GM12878 (cell line): ENCODE results near the gene HOXC12. TPM values are rescaled to one million over a fixed set of nuclear protein-coding genes. Genes with fewer than 3 reads are reported as not detected.

Experiments
- ATAC-seq: fragments of 200-7000 bp; cut with Tn5 transposase; 3 replicates; pipeline ENCODE4 v1.9.1; 2020; ENCODE audit warnings: mild to moderate bottlenecking, moderate library complexity
- BruUV-seq: library from RNA; stranded (reverse); fragments of 400-500 nt; replicated peaks from 2 replicates; lab custom pipeline; 2021; lab: Mats Ljungman, UMichigan
- CTCF ChIA-PET: fragments of 300-600 bp; sonication (Branson Sonifier 250); formaldehyde crosslinking; extraction: SDS; loops from one replicate; lab custom pipeline; 2021; ENCODE audit warnings: inconsistent platforms; lab: Yijun Ruan, JAX
- POLR2A ChIA-PET: fragments of 350-600 bp; formaldehyde crosslinking; extraction: SDS; loops from one replicate; lab custom pipeline; 2021; ENCODE audit warnings: inconsistent platforms; lab: Charles Lee
- RAD21 ChIA-PET: fragments of 300-600 bp; sonication (Branson Sonifier 250); formaldehyde crosslinking; loops from one replicate; lab custom pipeline; 2023; ENCODE audit warnings: antibody characterized with exemption; ENCODE audit not compliant: unreplicated experiment; lab: Charles Lee
- SMC1A ChIA-PET: fragments of 300-600 bp; sonication (Branson Sonifier 250); formaldehyde crosslinking; loops from one replicate; lab custom pipeline; 2023; ENCODE audit not compliant: unreplicated experiment, uncharacterized antibody; lab: Charles Lee
- DNase-seq: peaks from one replicate; pipeline ENCODE4 v3.0.0-alpha.2; 2011; ENCODE audit warnings: low read depth, low spot score
- FAIRE-seq: peaks from 3 replicates; lab custom pipeline; 2011; peaks lifted over from hg19 to GRCh38; lab: Jason Lieb, UNC
- H2AFZ ChIP-seq: 2 replicates; pipeline ENCODE4 v1.6.0; 2011; ENCODE audit warnings: low read depth, low read length, control low read depth; ENCODE audit not compliant: control insufficient read depth
- H3K27ac ChIP-seq: 2 replicates; pipeline ENCODE4 v1.5.1; 2011; ENCODE audit warnings: control low read depth; ENCODE audit not compliant: control insufficient read depth, insufficient read depth
- H3K27me3 ChIP-seq, 2 experiments: replicated peaks in 1 of 2; 2 replicates each; pipeline versions ENCODE4 v1.6.0 to v1.6.1; 2011; ENCODE audit warnings: low read length in 1 of 2; ENCODE audit not compliant: control insufficient read depth in 2 of 2, insufficient read depth in 2 of 2
- H3K36me3 ChIP-seq, 2 experiments: 2 replicates each; pipeline ENCODE4 v1.5.1; 2011; ENCODE audit warnings: low read length in 1 of 2; ENCODE audit not compliant: control insufficient read depth in 2 of 2, insufficient read depth in 2 of 2
- H3K4me1 ChIP-seq: 2 replicates; pipeline ENCODE4 v1.6.1; 2011; ENCODE audit warnings: mild to moderate bottlenecking, low read length, moderate library complexity, mixed read lengths; ENCODE audit not compliant: control insufficient read depth, insufficient read depth
- H3K4me2 ChIP-seq: 2 replicates; pipeline ENCODE4 v1.6.0; 2011; ENCODE audit warnings: control low read depth; ENCODE audit not compliant: control insufficient read depth, insufficient read depth
- H3K4me3 ChIP-seq: fragments of 200-600 bp; sonication (generic); 2 replicates; pipeline ENCODE4 v1.5.1; 2016
- H3K79me2 ChIP-seq: 2 replicates; pipeline ENCODE4 v1.6.0; 2011; ENCODE audit warnings: low read length; ENCODE audit not compliant: control insufficient read depth, insufficient read depth
- H3K9ac ChIP-seq: 2 replicates; pipeline ENCODE4 v1.8.0; 2011; ENCODE audit warnings: low read length, control low read depth, mixed read lengths; ENCODE audit not compliant: control insufficient read depth, insufficient read depth
- H3K9me3 ChIP-seq: replicated peaks from 3 replicates; pipeline ENCODE4 v1.5.1; 2011; ENCODE audit warnings: mild to moderate bottlenecking, low read length; ENCODE audit not compliant: control insufficient read depth, insufficient read depth
- H4K20me1 ChIP-seq: 2 replicates; pipeline ENCODE4 v1.6.0; 2011; ENCODE audit not compliant: control insufficient read depth, insufficient read depth
- DPF2 ChIP-seq: fragments of 450-650 bp; IDR thresholded peaks from 2 replicates; pipeline ENCODE4 v1.6.1; 2017; ENCODE audit warnings: mild to moderate bottlenecking
- ESRRA ChIP-seq: IDR thresholded peaks from 2 replicates; pipeline ENCODE4 v1.6.1; 2012; ENCODE audit warnings: mild to moderate bottlenecking, low read length, improper control_type of control experiment
- FOS ChIP-seq: IDR thresholded peaks from 3 replicates; pipeline ENCODE4 v1.6.1; 2011; ENCODE audit warnings: borderline replicate concordance; ENCODE audit not compliant: insufficient read length; ENCODE audit errors: extremely low read depth
- MYB ChIP-seq: fragments of 150-350 bp; IDR thresholded peaks from 2 replicates; pipeline ENCODE4 v1.6.1; 2014; ENCODE audit warnings: mild to moderate bottlenecking, low read depth, low read length, borderline replicate concordance
- NR2C2 ChIP-seq: IDR thresholded peaks from 2 replicates; pipeline ENCODE4 v1.6.1; 2011; ENCODE audit warnings: borderline replicate concordance, low read depth; ENCODE audit not compliant: control insufficient read depth, insufficient read length
- NR2F1 ChIP-seq: fragments of 450-650 bp; conservative IDR thresholded peaks from 2 replicates; pipeline ENCODE4 v1.6.1; 2017; ENCODE audit warnings: mild to moderate bottlenecking
- RBBP5 ChIP-seq: fragments of 200-600 bp; sonication (generic); conservative IDR thresholded peaks from 2 replicates; pipeline ENCODE4 v1.6.1; 2016
- SRF ChIP-seq, 2 experiments: IDR thresholded peaks; 2 replicates each; pipeline ENCODE4 v1.6.1; 2011; ENCODE audit warnings: low read depth in 2 of 2, low read length in 2 of 2, mild to moderate bottlenecking in 1 of 2, moderate library complexity in 1 of 2
- WGBS: methylation state at CpG from one replicate; pipeline ENCODE4 v1.1.6; 2016; ENCODE audit warnings: low lambda C conversion rate; ENCODE audit not compliant: insufficient replicate concordance, insufficient coverage; ENCODE audit errors: missing lambda C conversion rate; 5-methylcytosine and 5-hydroxymethylcytosine counted together
- in situ Hi-C: fragments of 300-500 bp; cut with MboI; formaldehyde crosslinking; loops from 9 replicates; pipeline ENCODE4 v1.14.3; 2018; ENCODE audit warnings: mixed read lengths
- intact Hi-C: fragments of 100-400 bp; cut with micrococcal nuclease; formaldehyde crosslinking; loops from one replicate; pipeline ENCODE4 v1.14.2; 2022; ENCODE audit not compliant: unreplicated experiment
- polyA plus RNA-seq, 11 experiments: library from polyadenylated mRNA; depleted of rRNA in 4 of 11; unstranded in 6 of 11; stranded (reverse) in 5 of 11; fragments of >200 nt; fragmentation: Nextera tagmentation in 4 of 11; fragmentation: Illumina TruSeq in 1 of 11; extraction: Ambion mirVana in 4 of 11; extraction: Trizol in 1 of 11; gene quantifications; 1 replicate in 1 of 11; 2 replicates in 10 of 11; pipeline versions ENCODE4 v1.2.1 to v1.2.3, GENCODE V29; 2011 to 2016; ENCODE audit warnings: inconsistent platforms in 2 of 11, missing spikeins in 2 of 11, low read depth in 1 of 11
- total RNA-seq, 4 experiments: library from RNA; depleted of rRNA in 3 of 4; stranded (reverse); fragments of >200 nt in 3 of 4; fragmentation: Illumina TruSeq in 1 of 4; extraction: Trizol in 1 of 4; gene quantifications; 2 replicates each; pipeline versions ENCODE4 v1.2.1 to v1.2.3, GENCODE V29; 2013 to 2021
- TF ChIP-seq, protein P1 (sequence below): IDR thresholded peaks from 2 replicates; pipeline ENCODE4 v1.6.1; 2012; ENCODE audit warnings: low read length, inconsistent platforms
- TF ChIP-seq, protein P2 (sequence below): fragments of 450-650 bp; formaldehyde crosslinking; IDR thresholded peaks from 2 replicates; pipeline ENCODE4 v1.5.0; 2022; ENCODE audit warnings: mild to moderate bottlenecking, missing genetic modification characterization
- TF ChIP-seq, protein P3 (sequence below): fragments of 450-650 bp; IDR thresholded peaks from 2 replicates; pipeline ENCODE4 v1.6.1; 2017; ENCODE audit warnings: borderline replicate concordance
- TF ChIP-seq, protein P4 (sequence below): IDR thresholded peaks from 2 replicates; pipeline ENCODE4 v1.6.1; 2012; ENCODE audit warnings: low read depth, low read length, improper control_type of control experiment
- TF ChIP-seq, protein P5 (sequence below): fragments of 450-650 bp; IDR thresholded peaks from 2 replicates; pipeline ENCODE4 v1.6.1; 2016; ENCODE audit warnings: mild to moderate bottlenecking

Gene HOXC12
- total and polyA plus RNA-seq, 10 of the 15 experiments (the other 5 are each of a cell fraction or from before 2014, with no cell fraction given) = not detected

DNA sequence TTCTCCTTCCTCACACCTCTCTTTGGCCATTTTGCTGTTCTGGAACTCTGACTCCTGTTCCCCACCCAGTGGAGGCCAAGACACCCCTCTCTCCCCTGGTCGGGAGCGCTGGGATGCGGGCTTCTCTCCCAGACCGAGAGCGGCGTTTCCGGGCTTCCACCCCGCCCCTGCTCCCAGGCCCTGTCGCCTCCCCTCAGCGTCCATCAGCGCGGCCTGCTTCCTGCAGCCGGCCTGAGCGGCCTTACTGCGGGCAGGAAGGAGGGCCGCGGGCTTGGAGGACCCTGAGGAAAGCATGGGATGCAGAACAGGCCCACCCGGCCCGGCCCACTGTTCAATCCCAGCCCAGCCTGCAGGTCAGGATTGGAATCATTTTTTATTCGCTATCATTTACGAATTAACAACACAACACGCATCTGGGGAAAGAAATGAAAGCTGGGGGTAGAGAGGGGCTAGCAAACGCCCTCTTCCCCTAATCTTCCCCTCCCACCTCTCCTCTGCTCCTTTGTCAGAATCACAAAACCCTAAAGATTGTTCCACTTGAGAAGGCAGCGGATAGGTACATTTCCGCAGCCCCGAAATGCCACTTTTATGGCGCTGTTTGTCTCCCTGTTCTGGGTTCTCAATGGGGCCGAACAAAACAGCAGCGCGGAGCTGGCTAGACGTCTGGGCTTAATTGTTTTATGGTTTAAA, 50.3 kb downstream of the HOXC12 start:
- H3K36me3 ChIP-seq = no peaks in the 10 kb centered on the region
- no peak overlapping the region for H3K27ac ChIP-seq
- WGBS = 32% methylated on average over 30 of the region's 31 CpGs
- DNase-seq (no peak), FAIRE-seq (no peak), ATAC-seq (no peak)
- H3K27me3 ChIP-seq = peaks cover 31 to 37% of the 10 kb centered on the region in 2 experiments
- H3K4me2 ChIP-seq = no peak overlapping the region
- H3K4me3 ChIP-seq = no peak overlapping the region
- no peaks in the 10 kb centered on the region for H4K20me1 ChIP-seq
- ChIA-PET POLR2A (interaction anchor here (0.6 to 2.4 kb wide), 3 partner anchors 12 to 284 kb away, joined by 3 to 9 read pairs (median 9); no protein-coding TSS in a partner anchor), RAD21 (interaction anchor here (0.5 to 4.5 kb wide), 10 partner anchors 13 to 210 kb away, joined by 3 to 38 read pairs (median 12); partner anchors contain the start of genes HOXC10, HOXC5, HOXC6 and SMUG1), SMC1A (interaction anchor here (0.9 to 3.4 kb wide), 9 partner anchors 18 to 203 kb away, joined by 4 to 37 read pairs (median 8); partner anchors contain the start of genes HOXC5 and SMUG1), CTCF (interaction anchor here (0.9 to 6.1 kb wide), 13 partner anchors 12 to 202 kb away, joined by 3 to 105 read pairs (median 13); partner anchors contain the start of genes HOXC10, HOXC5 and SMUG1)
- H3K9me3 ChIP-seq = no peaks in the 10 kb centered on the region
- peaks cover 6% of the 10 kb centered on the region for H3K4me1 ChIP-seq
- BruUV-seq = no TSS peak
- H2AFZ ChIP-seq = no peak overlapping the region
- intact Hi-C loops = loop anchor here (10.0 kb wide), 1 partner anchor 370 kb away; no protein-coding TSS in a partner anchor
- in situ Hi-C loops = no loop called here
- no peak overlapping the region for H3K9ac ChIP-seq
- no peaks in the 10 kb centered on the region for H3K79me2 ChIP-seq
- TF ChIP-seq, protein P1, sequence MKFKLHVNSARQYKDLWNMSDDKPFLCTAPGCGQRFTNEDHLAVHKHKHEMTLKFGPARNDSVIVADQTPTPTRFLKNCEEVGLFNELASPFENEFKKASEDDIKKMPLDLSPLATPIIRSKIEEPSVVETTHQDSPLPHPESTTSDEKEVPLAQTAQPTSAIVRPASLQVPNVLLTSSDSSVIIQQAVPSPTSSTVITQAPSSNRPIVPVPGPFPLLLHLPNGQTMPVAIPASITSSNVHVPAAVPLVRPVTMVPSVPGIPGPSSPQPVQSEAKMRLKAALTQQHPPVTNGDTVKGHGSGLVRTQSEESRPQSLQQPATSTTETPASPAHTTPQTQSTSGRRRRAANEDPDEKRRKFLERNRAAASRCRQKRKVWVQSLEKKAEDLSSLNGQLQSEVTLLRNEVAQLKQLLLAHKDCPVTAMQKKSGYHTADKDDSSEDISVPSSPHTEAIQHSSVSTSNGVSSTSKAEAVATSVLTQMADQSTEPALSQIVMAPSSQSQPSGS = no peak
- no peak for TF ChIP-seq RBBP5
- no peak for TF ChIP-seq DPF2
- TF ChIP-seq FOS = no peak
- TF ChIP-seq SRF (IDR thresholded peaks at IDR 0.05; ENCODE audit: low read depth in 2 of 2, low read length in 2 of 2) = no peak
- TF ChIP-seq NR2C2 = no peak
- no peak for TF ChIP-seq ESRRA
- TF ChIP-seq, protein P2, sequence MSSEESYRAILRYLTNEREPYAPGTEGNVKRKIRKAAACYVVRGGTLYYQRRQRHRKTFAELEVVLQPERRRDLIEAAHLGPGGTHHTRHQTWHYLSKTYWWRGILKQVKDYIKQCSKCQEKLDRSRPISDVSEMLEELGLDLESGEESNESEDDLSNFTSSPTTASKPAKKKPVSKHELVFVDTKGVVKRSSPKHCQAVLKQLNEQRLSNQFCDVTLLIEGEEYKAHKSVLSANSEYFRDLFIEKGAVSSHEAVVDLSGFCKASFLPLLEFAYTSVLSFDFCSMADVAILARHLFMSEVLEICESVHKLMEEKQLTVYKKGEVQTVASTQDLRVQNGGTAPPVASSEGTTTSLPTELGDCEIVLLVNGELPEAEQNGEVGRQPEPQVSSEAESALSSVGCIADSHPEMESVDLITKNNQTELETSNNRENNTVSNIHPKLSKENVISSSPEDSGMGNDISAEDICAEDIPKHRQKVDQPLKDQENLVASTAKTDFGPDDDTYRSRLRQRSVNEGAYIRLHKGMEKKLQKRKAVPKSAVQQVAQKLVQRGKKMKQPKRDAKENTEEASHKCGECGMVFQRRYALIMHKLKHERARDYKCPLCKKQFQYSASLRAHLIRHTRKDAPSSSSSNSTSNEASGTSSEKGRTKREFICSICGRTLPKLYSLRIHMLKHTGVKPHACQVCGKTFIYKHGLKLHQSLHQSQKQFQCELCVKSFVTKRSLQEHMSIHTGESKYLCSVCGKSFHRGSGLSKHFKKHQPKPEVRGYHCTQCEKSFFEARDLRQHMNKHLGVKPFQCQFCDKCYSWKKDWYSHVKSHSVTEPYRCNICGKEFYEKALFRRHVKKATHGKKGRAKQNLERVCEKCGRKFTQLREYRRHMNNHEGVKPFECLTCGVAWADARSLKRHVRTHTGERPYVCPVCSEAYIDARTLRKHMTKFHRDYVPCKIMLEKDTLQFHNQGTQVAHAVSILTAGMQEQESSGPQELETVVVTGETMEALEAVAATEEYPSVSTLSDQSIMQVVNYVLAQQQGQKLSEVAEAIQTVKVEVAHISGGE (CRISPR knock-in tag) = no peak
- TF ChIP-seq, protein P3, sequence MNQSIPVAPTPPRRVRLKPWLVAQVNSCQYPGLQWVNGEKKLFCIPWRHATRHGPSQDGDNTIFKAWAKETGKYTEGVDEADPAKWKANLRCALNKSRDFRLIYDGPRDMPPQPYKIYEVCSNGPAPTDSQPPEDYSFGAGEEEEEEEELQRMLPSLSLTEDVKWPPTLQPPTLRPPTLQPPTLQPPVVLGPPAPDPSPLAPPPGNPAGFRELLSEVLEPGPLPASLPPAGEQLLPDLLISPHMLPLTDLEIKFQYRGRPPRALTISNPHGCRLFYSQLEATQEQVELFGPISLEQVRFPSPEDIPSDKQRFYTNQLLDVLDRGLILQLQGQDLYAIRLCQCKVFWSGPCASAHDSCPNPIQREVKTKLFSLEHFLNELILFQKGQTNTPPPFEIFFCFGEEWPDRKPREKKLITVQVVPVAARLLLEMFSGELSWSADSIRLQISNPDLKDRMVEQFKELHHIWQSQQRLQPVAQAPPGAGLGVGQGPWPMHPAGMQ = no peak
- TF ChIP-seq, protein P4, sequence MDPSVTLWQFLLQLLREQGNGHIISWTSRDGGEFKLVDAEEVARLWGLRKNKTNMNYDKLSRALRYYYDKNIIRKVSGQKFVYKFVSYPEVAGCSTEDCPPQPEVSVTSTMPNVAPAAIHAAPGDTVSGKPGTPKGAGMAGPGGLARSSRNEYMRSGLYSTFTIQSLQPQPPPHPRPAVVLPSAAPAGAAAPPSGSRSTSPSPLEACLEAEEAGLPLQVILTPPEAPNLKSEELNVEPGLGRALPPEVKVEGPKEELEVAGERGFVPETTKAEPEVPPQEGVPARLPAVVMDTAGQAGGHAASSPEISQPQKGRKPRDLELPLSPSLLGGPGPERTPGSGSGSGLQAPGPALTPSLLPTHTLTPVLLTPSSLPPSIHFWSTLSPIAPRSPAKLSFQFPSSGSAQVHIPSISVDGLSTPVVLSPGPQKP = no peak
- no peak for TF ChIP-seq NR2F1
- TF ChIP-seq, protein P5, sequence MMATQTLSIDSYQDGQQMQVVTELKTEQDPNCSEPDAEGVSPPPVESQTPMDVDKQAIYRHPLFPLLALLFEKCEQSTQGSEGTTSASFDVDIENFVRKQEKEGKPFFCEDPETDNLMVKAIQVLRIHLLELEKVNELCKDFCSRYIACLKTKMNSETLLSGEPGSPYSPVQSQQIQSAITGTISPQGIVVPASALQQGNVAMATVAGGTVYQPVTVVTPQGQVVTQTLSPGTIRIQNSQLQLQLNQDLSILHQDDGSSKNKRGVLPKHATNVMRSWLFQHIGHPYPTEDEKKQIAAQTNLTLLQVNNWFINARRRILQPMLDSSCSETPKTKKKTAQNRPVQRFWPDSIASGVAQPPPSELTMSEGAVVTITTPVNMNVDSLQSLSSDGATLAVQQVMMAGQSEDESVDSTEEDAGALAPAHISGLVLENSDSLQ = no peak
- TF ChIP-seq MYB = no peak
